Measurements from ENCODE around the gene NCAPG2. TPM values are rescaled to one million over a fixed set of nuclear protein-coding genes. Genes with fewer than 3 reads are reported as not detected.

NCAPG2 gene
- total RNA-seq, 1 experiment from 2014 or later, result 99.4 TPM

DNA sequence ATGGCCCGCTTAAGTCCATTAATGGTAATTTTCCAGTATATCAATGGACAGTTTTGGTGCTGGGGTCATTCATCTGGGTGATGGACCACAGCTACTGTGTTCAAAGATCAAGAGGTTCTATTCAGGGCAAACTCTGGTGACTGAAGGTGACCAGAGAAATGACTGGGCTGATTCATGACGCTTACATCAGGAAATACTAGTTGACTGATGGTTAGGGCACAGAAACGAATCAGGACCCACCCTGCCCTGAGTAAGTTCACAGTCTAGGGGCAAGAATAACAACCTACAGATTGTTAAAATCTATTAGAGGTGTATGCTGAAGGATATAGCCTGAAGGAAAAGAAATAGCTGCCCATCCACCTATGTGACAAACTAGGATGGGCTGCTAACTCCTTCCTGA, 9.5 kb downstream of the NCAPG2 start:
- DNase-seq, result no peak
- Histone ChIP-seq H4K91ac (ENCODE audit: insufficient read length, low read depth, low read length) (no peak overlapping the region), H3K14ac (ENCODE audit: insufficient read depth, low read length) (no peak overlapping the region), H3T11ph (ENCODE audit: low read length) (no peak overlapping the region), H2BK20ac (ENCODE audit: low read depth, low read length, poor library complexity, severe bottlenecking) (no peak overlapping the region), H3K27me3 (ENCODE audit: insufficient read depth, low read length) (no peaks in the 10 kb centered on the region), H2BK120ac (ENCODE audit: low read depth, low read length, poor library complexity, severe bottlenecking) (no peak overlapping the region), H4K5ac (ENCODE audit: insufficient read length, low read depth, low read length) (no peak overlapping the region), H3K9me3 (ENCODE audit: control insufficient read depth, low read depth, low read length) (no peaks in the 10 kb centered on the region), H3K27ac (ENCODE audit: insufficient read length, low read depth, low read length) (no peak overlapping the region), H2AFZ (ENCODE audit: low read length) (no peak overlapping the region), H4K20me1 (ENCODE audit: control insufficient read depth, insufficient read depth, insufficient read length) (no peaks in the 10 kb centered on the region), H3K23ac (ENCODE audit: insufficient read length, low read depth, low read length) (no peak overlapping the region), H2BK12ac (ENCODE audit: insufficient read length, low read depth, low read length) (no peak overlapping the region), H3K9ac (ENCODE audit: extremely low read depth, insufficient read length, low read length) (no peak overlapping the region), H2AK5ac (ENCODE audit: insufficient read length, low read length) (no peak overlapping the region), H4K8ac (replicated peaks; ENCODE audit: insufficient read length, low read depth, low read length) (no peak overlapping the region), H3K79me2 (ENCODE audit: insufficient read depth, low read length) (peaks cover 8% of the 10 kb centered on the region; the same call in 1 of the 2 replicates), H3K4me2 (ENCODE audit: insufficient read depth, insufficient read length, low read length) (no peak overlapping the region), H3K23me2 (ENCODE audit: insufficient read length, low read depth, low read length, poor library complexity, severe bottlenecking) (no peaks in the 10 kb centered on the region), H2BK5ac (ENCODE audit: insufficient read length, low read length) (no peak overlapping the region), H3K56ac (ENCODE audit: insufficient read length, low read depth, low read length) (no peak overlapping the region), H3K4me1 (ENCODE audit: insufficient read depth, low read length) (no peaks in the 10 kb centered on the region), H2BK15ac (ENCODE audit: low read depth, low read length) (no peak overlapping the region), H3K79me1 (ENCODE audit: insufficient read depth, low read depth, low read length, poor library complexity, severe bottlenecking) (peaks cover 12% of the 10 kb centered on the region), H3K18ac (ENCODE audit: insufficient read length, low read depth, low read length) (no peak overlapping the region), H3K4ac (ENCODE audit: low read depth, low read length) (no peak overlapping the region)
- H3K4me1 Mint-ChIP-seq, result no peaks in the 10 kb centered on the region; a peak in 1 of 4 replicates
- no peak overlapping the region for H3K4me3 Mint-ChIP-seq
- peaks cover 31 to 83% (median 82%) of the 10 kb centered on the region in 3 experiments for H3K36me3 Mint-ChIP-seq (ENCODE audit: insufficient read depth in 1 of 3, low read depth in 3 of 3)
- TF ChIP-seq, protein P1, sequence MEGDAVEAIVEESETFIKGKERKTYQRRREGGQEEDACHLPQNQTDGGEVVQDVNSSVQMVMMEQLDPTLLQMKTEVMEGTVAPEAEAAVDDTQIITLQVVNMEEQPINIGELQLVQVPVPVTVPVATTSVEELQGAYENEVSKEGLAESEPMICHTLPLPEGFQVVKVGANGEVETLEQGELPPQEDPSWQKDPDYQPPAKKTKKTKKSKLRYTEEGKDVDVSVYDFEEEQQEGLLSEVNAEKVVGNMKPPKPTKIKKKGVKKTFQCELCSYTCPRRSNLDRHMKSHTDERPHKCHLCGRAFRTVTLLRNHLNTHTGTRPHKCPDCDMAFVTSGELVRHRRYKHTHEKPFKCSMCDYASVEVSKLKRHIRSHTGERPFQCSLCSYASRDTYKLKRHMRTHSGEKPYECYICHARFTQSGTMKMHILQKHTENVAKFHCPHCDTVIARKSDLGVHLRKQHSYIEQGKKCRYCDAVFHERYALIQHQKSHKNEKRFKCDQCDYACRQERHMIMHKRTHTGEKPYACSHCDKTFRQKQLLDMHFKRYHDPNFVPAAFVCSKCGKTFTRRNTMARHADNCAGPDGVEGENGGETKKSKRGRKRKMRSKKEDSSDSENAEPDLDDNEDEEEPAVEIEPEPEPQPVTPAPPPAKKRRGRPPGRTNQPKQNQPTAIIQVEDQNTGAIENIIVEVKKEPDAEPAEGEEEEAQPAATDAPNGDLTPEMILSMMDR (conservative IDR thresholded peaks at IDR 0.05), result no peak
- H3K9me3 Mint-ChIP-seq, result no peaks in the 10 kb centered on the region
- H3K27ac Mint-ChIP-seq, result peak overlapping the region in 2 of 3 experiments; percentile 17 to 46; a peak in 1 of 7 replicates
- no peaks in the 10 kb centered on the region for H3K27me3 Mint-ChIP-seq (ENCODE audit: low read depth)
- no CpG with 5 or more reads among the region's 3 CpGs for WGBS (ENCODE audit: extremely low coverage, insufficient read length, low lambda C conversion rate)
